K562 (cell line): ENCODE measurements around the gene DISC1. TPM values are rescaled to one million over a fixed set of nuclear protein-coding genes. Genes with fewer than 3 reads are reported as not detected.
A peak's percentile ranks its signal among the peaks of the same experiment; 100 is the strongest.

Experiments used
- BACH1 ChIP-seq: fragments of 200-800 bp; sonication (Bioruptor generic); IDR thresholded peaks from 2 replicates; pipeline ENCODE4 v1.6.1; 2016; ENCODE audit warnings: missing genetic modification characterization, missing compliant biosample characterization
- CBX5 ChIP-seq: IDR thresholded peaks from 2 replicates; pipeline ENCODE4 v1.6.1; 2014; ENCODE audit warnings: low read depth, borderline replicate concordance
- CC2D1A ChIP-seq: fragments of 450-650 bp; IDR thresholded peaks from 2 replicates; pipeline ENCODE4 v1.6.1; 2017; ENCODE audit warnings: mild to moderate bottlenecking
- CTBP1 ChIP-seq: fragments of 450-650 bp; IDR thresholded peaks from 2 replicates; pipeline ENCODE4 v1.6.1; 2016; ENCODE audit warnings: borderline replicate concordance
- DPF2 ChIP-seq: fragments of 450-650 bp; IDR thresholded peaks from 2 replicates; pipeline ENCODE4 v1.6.1; 2016
- ETV1 ChIP-seq: fragments of 450-650 bp; conservative IDR thresholded peaks from 2 replicates; pipeline ENCODE4 v1.6.1; 2016; ENCODE audit warnings: missing genetic modification characterization, control low read depth, low read depth, missing compliant biosample characterization
- EZH2 ChIP-seq: IDR thresholded peaks from 2 replicates; pipeline ENCODE4 v1.6.1; 2012; ENCODE audit warnings: low read depth, mild to moderate bottlenecking, inconsistent platforms, low read length, borderline replicate concordance
- ILK ChIP-seq: fragments of 450-650 bp; IDR thresholded peaks from 2 replicates; pipeline ENCODE4 v1.6.1; 2016; ENCODE audit warnings: missing genetic modification characterization, low read depth, mild to moderate bottlenecking, missing compliant biosample characterization, moderate library complexity, borderline replicate concordance
- MCM2 ChIP-seq: fragments of 450-650 bp; IDR thresholded peaks from 2 replicates; pipeline ENCODE4 v1.6.1; 2017; ENCODE audit warnings: low read depth, mild to moderate bottlenecking
- MTA1 ChIP-seq: fragments of 450-650 bp; IDR thresholded peaks from 2 replicates; pipeline ENCODE4 v1.6.1; 2017; ENCODE audit warnings: borderline replicate concordance
- MYNN ChIP-seq, 2 experiments: sonication (generic); formaldehyde crosslinking in 1 of 2; IDR thresholded peaks; 2 replicates each; pipeline versions ENCODE4 v1.5.0 to v1.6.1; 2016 to 2020; ENCODE audit warnings: antibody characterized with exemption in 1 of 2, missing genetic modification reagents in 1 of 2
- PRMT5 ChIP-seq: sonication (generic); formaldehyde crosslinking; IDR thresholded peaks from 2 replicates; pipeline ENCODE4 v1.5.0; 2020; ENCODE audit warnings: missing genetic modification reagents
- SMAD1 ChIP-seq: fragments of 150-350 bp; IDR thresholded peaks from 2 replicates; pipeline ENCODE4 v1.6.1; 2014; ENCODE audit warnings: low read length, low read depth; ENCODE audit not compliant: partially characterized antibody
- SMC3 ChIP-seq: conservative IDR thresholded peaks from 2 replicates; pipeline ENCODE4 v1.6.1; 2011; ENCODE audit warnings: low read depth, low read length, improper control_type of control experiment; ENCODE audit not compliant: insufficient read depth
- SREBF2 ChIP-seq: sonication (generic); formaldehyde crosslinking; IDR thresholded peaks from 2 replicates; pipeline ENCODE4 v1.4.0; 2020; ENCODE audit warnings: mild to moderate bottlenecking, missing genetic modification reagents
- TBL1XR1 ChIP-seq, 2 experiments: IDR thresholded peaks; 2 replicates each; pipeline ENCODE4 v1.6.1; 2012; ENCODE audit warnings: improper control_type of control experiment in 2 of 2, low read length in 2 of 2, mild to moderate bottlenecking in 1 of 2
- ZFPM2 ChIP-seq: fragments of 250-450 bp; sonication (Bioruptor Pico); IDR thresholded peaks from 2 replicates; pipeline ENCODE4 v1.5.1; 2022; ENCODE audit warnings: mild to moderate bottlenecking
- ZNF133 ChIP-seq: fragments of 250-450 bp; sonication (Bioruptor Pico); IDR thresholded peaks from 2 replicates; pipeline ENCODE4 v1.4.0; 2020; ENCODE audit warnings: mild to moderate bottlenecking
- ZNF146 ChIP-seq: IDR thresholded peaks from one replicate; pipeline ENCODE4 v1.6.1; 2018; ENCODE audit warnings: missing compliant biosample characterization; ENCODE audit not compliant: unreplicated experiment
- ZNF347 ChIP-seq: fragments of 450-650 bp; formaldehyde crosslinking; IDR thresholded peaks from 2 replicates; pipeline ENCODE4 v1.4.0; 2020; ENCODE audit warnings: low read depth, mild to moderate bottlenecking, moderate library complexity
- ZNF766 ChIP-seq: fragments of 200-800 bp; sonication (Bioruptor generic); conservative IDR thresholded peaks from 2 replicates; pipeline ENCODE4 v1.6.1; 2016; ENCODE audit warnings: missing genetic modification characterization, missing compliant biosample characterization
- ZZZ3 ChIP-seq: fragments of 450-650 bp; IDR thresholded peaks from 2 replicates; pipeline ENCODE4 v1.6.1; 2016; ENCODE audit warnings: antibody characterized with exemption, mild to moderate bottlenecking, moderate library complexity
- polyA plus RNA-seq, 8 experiments: library from polyadenylated mRNA; depleted of rRNA in 4 of 8; stranded (reverse) in 5 of 8; unstranded in 3 of 8; fragments of >200 nt; fragmentation: Nextera tagmentation in 2 of 8; fragmentation: Illumina TruSeq in 1 of 8; extraction: Ambion mirVana in 2 of 8; extraction: Trizol in 1 of 8; gene quantifications; 2 replicates each; pipeline versions ENCODE4 v1.2.1 to v1.2.3, GENCODE V29; 2011 to 2014; ENCODE audit warnings: inconsistent platforms in 1 of 8, missing spikeins in 1 of 8
- total RNA-seq, 7 experiments: library from RNA; depleted of rRNA in 6 of 7; stranded (reverse); fragments of >200 nt in 6 of 7; fragmentation: Illumina TruSeq in 2 of 7; extraction: Trizol in 2 of 7; gene quantifications; 2 replicates each; pipeline versions ENCODE4 v1.2.1 to v1.2.3, GENCODE V29; 2011 to 2021; ENCODE audit warnings: low replicate concordance in 1 of 7
- TF ChIP-seq, protein P1 (sequence below): fragments of 250-450 bp; sonication (Bioruptor Pico); IDR thresholded peaks from 2 replicates; pipeline ENCODE4 v1.4.0; 2020; ENCODE audit warnings: borderline replicate concordance
- TF ChIP-seq, protein P2 (sequence below): sonication (generic); formaldehyde crosslinking; IDR thresholded peaks from 2 replicates; pipeline ENCODE4 v1.8.0; 2022; ENCODE audit warnings: mild to moderate bottlenecking, missing genetic modification reagents
- TF ChIP-seq, protein P3 (sequence below): fragments of 150-350 bp; IDR thresholded peaks from 2 replicates; pipeline ENCODE4 v1.6.1; 2014; ENCODE audit warnings: low read depth, mild to moderate bottlenecking, low read length, borderline replicate concordance

The DISC1 gene
- total and polyA plus RNA-seq, 9 of the 15 experiments (the other 6 are each of a cell fraction or from before 2014, with no cell fraction given) = 0.01 to 0.11 (median 0.08) TPM; not detected in 1

GRCh38 chr1:231590453-231591198 lies 36.0 kb upstream of the DISC1 start (continued):
- TF ChIP-seq, protein P1, sequence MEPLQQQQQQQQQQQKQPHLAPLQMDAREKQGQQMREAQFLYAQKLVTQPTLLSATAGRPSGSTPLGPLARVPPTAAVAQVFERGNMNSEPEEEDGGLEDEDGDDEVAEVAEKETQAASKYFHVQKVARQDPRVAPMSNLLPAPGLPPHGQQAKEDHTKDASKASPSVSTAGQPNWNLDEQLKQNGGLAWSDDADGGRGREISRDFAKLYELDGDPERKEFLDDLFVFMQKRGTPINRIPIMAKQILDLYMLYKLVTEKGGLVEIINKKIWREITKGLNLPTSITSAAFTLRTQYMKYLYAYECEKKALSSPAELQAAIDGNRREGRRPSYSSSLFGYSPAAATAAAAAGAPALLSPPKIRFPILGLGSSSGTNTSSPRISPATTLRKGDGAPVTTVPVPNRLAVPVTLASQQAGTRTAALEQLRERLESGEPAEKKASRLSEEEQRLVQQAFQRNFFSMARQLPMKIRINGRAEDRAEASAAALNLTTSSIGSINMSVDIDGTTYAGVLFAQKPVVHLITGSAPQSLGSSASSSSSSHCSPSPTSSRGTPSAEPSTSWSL (CRISPR knock-in tag) = no peak
- TF ChIP-seq, protein P2, sequence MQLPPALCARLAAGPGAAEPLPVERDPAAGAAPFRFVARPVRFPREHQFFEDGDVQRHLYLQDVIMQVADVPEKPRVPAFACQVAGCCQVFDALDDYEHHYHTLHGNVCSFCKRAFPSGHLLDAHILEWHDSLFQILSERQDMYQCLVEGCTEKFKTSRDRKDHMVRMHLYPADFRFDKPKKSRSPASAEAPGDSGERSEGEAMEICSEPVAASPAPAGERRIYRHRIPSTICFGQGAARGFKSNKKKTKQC = no peak
- TF ChIP-seq SMC3 (peak; percentile 71), ZNF766 (CRISPR knock-in tag) (no peak), PRMT5 (CRISPR knock-in tag) (no peak), ZNF146 (CRISPR knock-in tag) (no peak), ZNF347 (no peak), TBL1XR1 (IDR thresholded peaks at IDR 0.05; ENCODE audit: low read length in 2 of 2) (no peak), BACH1 (no peak), EZH2 (no peak), ZZZ3 (0 out of 2 replicates have a peak, but pooled peaks have one; percentile 40), MYNN (IDR thresholded peaks at IDR 0.05) (no peak), MYNN (CRISPR knock-in tag; IDR thresholded peaks at IDR 0.05) (no peak), CC2D1A (0 out of 2 replicates have a peak, but pooled peaks have one; percentile 41), ZFPM2 (CRISPR knock-in tag) (no peak), MCM2 (no peak), ZNF133 (CRISPR knock-in tag) (no peak), CTBP1 (peak; percentile 24; the same call in 1 of the 2 replicates), CBX5 (no peak), SREBF2 (no peak), ETV1 (tag) (0 out of 2 replicates have a peak, but pooled peaks have one; percentile 19), SMAD1 (no peak), DPF2 (no peak), MTA1 (no peak), ILK (tag) (no peak)
- TF ChIP-seq, protein P3, sequence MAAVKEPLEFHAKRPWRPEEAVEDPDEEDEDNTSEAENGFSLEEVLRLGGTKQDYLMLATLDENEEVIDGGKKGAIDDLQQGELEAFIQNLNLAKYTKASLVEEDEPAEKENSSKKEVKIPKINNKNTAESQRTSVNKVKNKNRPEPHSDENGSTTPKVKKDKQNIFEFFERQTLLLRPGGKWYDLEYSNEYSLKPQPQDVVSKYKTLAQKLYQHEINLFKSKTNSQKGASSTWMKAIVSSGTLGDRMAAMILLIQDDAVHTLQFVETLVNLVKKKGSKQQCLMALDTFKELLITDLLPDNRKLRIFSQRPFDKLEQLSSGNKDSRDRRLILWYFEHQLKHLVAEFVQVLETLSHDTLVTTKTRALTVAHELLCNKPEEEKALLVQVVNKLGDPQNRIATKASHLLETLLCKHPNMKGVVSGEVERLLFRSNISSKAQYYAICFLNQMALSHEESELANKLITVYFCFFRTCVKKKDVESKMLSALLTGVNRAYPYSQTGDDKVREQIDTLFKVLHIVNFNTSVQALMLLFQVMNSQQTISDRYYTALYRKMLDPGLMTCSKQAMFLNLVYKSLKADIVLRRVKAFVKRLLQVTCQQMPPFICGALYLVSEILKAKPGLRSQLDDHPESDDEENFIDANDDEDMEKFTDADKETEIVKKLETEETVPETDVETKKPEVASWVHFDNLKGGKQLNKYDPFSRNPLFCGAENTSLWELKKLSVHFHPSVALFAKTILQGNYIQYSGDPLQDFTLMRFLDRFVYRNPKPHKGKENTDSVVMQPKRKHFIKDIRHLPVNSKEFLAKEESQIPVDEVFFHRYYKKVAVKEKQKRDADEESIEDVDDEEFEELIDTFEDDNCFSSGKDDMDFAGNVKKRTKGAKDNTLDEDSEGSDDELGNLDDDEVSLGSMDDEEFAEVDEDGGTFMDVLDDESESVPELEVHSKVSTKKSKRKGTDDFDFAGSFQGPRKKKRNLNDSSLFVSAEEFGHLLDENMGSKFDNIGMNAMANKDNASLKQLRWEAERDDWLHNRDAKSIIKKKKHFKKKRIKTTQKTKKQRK = no peak
